OCI-LY7 (cell line): ENCODE results near the gene MSN. TPM values are rescaled to one million over a fixed set of nuclear protein-coding genes. Genes with fewer than 3 reads are reported as not detected.

Experiments
- BruUV-seq: library from RNA; stranded (reverse); fragments of 400-500 nt; replicated peaks from 2 replicates; lab custom pipeline; 2021; lab: Mats Ljungman, UMichigan
- CTCF ChIA-PET: fragments of 300-600 bp; sonication (Branson Sonifier 250); formaldehyde crosslinking; loops from one replicate; lab custom pipeline; 2022; ENCODE audit warnings: antibody characterized with exemption; ENCODE audit not compliant: unreplicated experiment; lab: Charles Lee
- POLR2A ChIA-PET: fragments of 300-600 bp; sonication (Branson Sonifier 250); formaldehyde crosslinking; loops from one replicate; lab custom pipeline; 2022; ENCODE audit warnings: antibody characterized with exemption; lab: Charles Lee
- DNase-seq: peaks from one replicate; pipeline ENCODE4 v3.0.0-alpha.2; 2015; ENCODE audit warnings: low spot score
- H2AFZ ChIP-seq: fragments of 200-600 bp; sonication (generic), shearing (Covaris generic); 2 replicates; pipeline ENCODE4 v1.6.1; 2014; ENCODE audit warnings: mild to moderate bottlenecking, antibody characterized with exemption, low read length, moderate library complexity
- H3K27ac ChIP-seq: fragments of 200-600 bp; sonication (generic); 2 replicates; pipeline ENCODE4 v1.5.1; 2014; ENCODE audit warnings: mixed run types, low read depth, mild to moderate bottlenecking, moderate library complexity, low read length, inconsistent platforms; ENCODE audit not compliant: poor library complexity, severe bottlenecking
- H3K36me3 ChIP-seq: fragments of 200-600 bp; sonication (generic); 2 replicates; pipeline ENCODE4 v1.6.1; 2014; ENCODE audit warnings: mild to moderate bottlenecking, antibody characterized with exemption, low read length, moderate library complexity, mixed read lengths; ENCODE audit not compliant: insufficient read depth
- H3K4me1 ChIP-seq: fragments of 200-600 bp; sonication (generic); 2 replicates; pipeline ENCODE4 v1.5.1; 2014; ENCODE audit warnings: mild to moderate bottlenecking, low read length; ENCODE audit not compliant: insufficient read depth, poor library complexity, severe bottlenecking
- H3K4me2 ChIP-seq: fragments of 200-600 bp; sonication (generic); 2 replicates; pipeline ENCODE4 v1.6.1; 2014; ENCODE audit warnings: mild to moderate bottlenecking, low read length
- H3K4me3 ChIP-seq: fragments of 200-600 bp; sonication (generic); 2 replicates; pipeline ENCODE4 v1.5.1; 2014; ENCODE audit warnings: mild to moderate bottlenecking, low read depth, low read length; ENCODE audit not compliant: poor library complexity, severe bottlenecking
- H3K79me2 ChIP-seq: fragments of 200-600 bp; sonication (generic); 2 replicates; pipeline ENCODE4 v1.6.1; 2016; ENCODE audit warnings: low read depth, mild to moderate bottlenecking, low read length, moderate library complexity, mixed read lengths; ENCODE audit not compliant: insufficient read depth
- H3K9me2 ChIP-seq: fragments of 200-600 bp; sonication (generic); 2 replicates; pipeline ENCODE4 v1.6.1; 2016; ENCODE audit warnings: mild to moderate bottlenecking, low read length, mixed read lengths; ENCODE audit not compliant: insufficient read depth
- H3K9me3 ChIP-seq: fragments of 200-600 bp; sonication (generic); 2 replicates; pipeline ENCODE4 v1.6.1; 2014; ENCODE audit warnings: mild to moderate bottlenecking, mixed run types, low read length, mixed read lengths
- H4K20me1 ChIP-seq: fragments of 200-600 bp; sonication (generic); 2 replicates; pipeline ENCODE4 v1.6.1; 2014; ENCODE audit warnings: mild to moderate bottlenecking, antibody characterized with exemption, low read length, moderate library complexity, mixed read lengths; ENCODE audit not compliant: insufficient read depth
- CTCF ChIP-seq: fragments of 200-600 bp; sonication (generic); conservative IDR thresholded peaks from 2 replicates; pipeline ENCODE4 v1.5.1; 2014; ENCODE audit warnings: mild to moderate bottlenecking, antibody characterized with exemption, low read length, moderate library complexity, mixed read lengths
- EZH2phosphoT487 ChIP-seq: fragments of 200-600 bp; sonication (generic); IDR thresholded peaks from 2 replicates; pipeline ENCODE4 v1.6.1; 2018; ENCODE audit warnings: low read depth, borderline replicate concordance, mild to moderate bottlenecking, mixed run types, antibody characterized with exemption, low read length, moderate library complexity, mixed read lengths
- intact Hi-C: fragments of 100-400 bp; cut with micrococcal nuclease; formaldehyde crosslinking; loops from one replicate; pipeline ENCODE4 v1.10.0; 2022; ENCODE audit not compliant: unreplicated experiment
- total RNA-seq, 2 experiments: library from RNA; depleted of rRNA in 1 of 2; stranded (reverse); fragments of >200 nt in 1 of 2; shearing (Covaris generic) in 1 of 2; gene quantifications; 2 replicates each; pipeline ENCODE4 v1.2.3, GENCODE V29; 2014 to 2022

Gene MSN
- total RNA-seq, 2 experiments from 2014 or later: 95.8 to 143 TPM

DNA sequence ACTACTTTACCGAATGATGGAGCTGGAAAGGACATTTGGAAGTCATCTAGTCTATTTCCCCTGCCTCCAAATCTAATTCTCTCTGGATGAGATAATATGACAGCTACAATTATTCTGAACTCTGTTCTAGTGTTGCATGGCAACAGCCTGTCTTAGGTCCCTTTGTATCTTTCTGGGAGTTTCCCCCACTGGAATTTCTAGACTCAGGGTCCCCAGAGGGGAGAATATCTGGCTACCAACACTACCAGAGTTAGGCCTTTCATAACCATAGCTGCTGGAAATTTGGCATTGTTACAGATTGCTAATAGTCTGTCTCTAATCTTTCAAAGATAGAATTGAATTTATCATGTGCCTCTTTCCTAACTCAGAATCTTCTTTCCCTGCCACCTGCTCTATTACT lies 4.5 kb downstream of the MSN start:
- peaks cover 90% of the 10 kb centered on the region for H3K79me2 ChIP-seq
- H2AFZ ChIP-seq: no peak overlapping the region
- no peak overlapping the region for H3K27ac ChIP-seq

GRCh38 chrX:65673857-65674203 lies 6.4 kb downstream of the MSN start:
- POLR2A ChIA-PET: interaction anchor here (1.1 to 3.7 kb wide), 3 partner anchors 15 to 30 kb away, joined by 3 to 23 read pairs (median 15); no protein-coding TSS in a partner anchor
- Histone ChIP-seq H3K27ac (no peak overlapping the region), H3K79me2 (peaks cover 97% of the 10 kb centered on the region)

More for the DNA sequence above, 4.5 kb downstream of the MSN start:
- DNase-seq: no peak
- Histone ChIP-seq H3K4me3 (no peak overlapping the region), H3K9me2 (no peaks in the 10 kb centered on the region), H4K20me1 (0 out of 2 replicates have a peak, but pooled peaks cover 5% of the 10 kb centered on the region), H3K4me1 (peaks cover 52% of the 10 kb centered on the region), H3K36me3 (peaks cover 48% of the 10 kb centered on the region), H3K4me2 (peak overlapping the region; percentile 57), H3K9me3 (no peaks in the 10 kb centered on the region)
- BruUV-seq: no TSS peak
- TF ChIP-seq CTCF: no peak
- no peak for TF ChIP-seq EZH2phosphoT487
- intact Hi-C loops: no loop called here
- POLR2A ChIA-PET: interaction anchor here (1.4 to 3.7 kb wide), 3 partner anchors 9 to 26 kb away, joined by 3 to 23 read pairs (median 15); no protein-coding TSS in a partner anchor
- CTCF ChIA-PET: interaction anchor here (1.1 kb wide), 1 partner anchor 13 kb away, joined by 4 read pairs; no protein-coding TSS in a partner anchor

More at GRCh38 chrX:65673857-65674203, 6.4 kb downstream of the MSN start:
- no peak for DNase-seq
- H3K4me2 ChIP-seq: peak overlapping the region; percentile 10; the same call in 1 of the 2 replicates
- no peak overlapping the region for H3K4me3 ChIP-seq
- intact Hi-C loops: no loop called here
- H3K9me3 ChIP-seq: no peaks in the 10 kb centered on the region
- H2AFZ ChIP-seq: no peak overlapping the region
- BruUV-seq: no TSS peak
- no peaks in the 10 kb centered on the region for H3K9me2 ChIP-seq
- CTCF ChIA-PET: no interaction called here
- H3K36me3 ChIP-seq: peaks cover 59% of the 10 kb centered on the region
- peaks cover 62% of the 10 kb centered on the region for H3K4me1 ChIP-seq
- no peak for TF ChIP-seq EZH2phosphoT487
- TF ChIP-seq CTCF: no peak
- peaks cover 5% of the 10 kb centered on the region; the same call in 1 of the 2 replicates for H4K20me1 ChIP-seq
